Gastrocnemius medialis (tissue), 4 donors: ENCODE results near the gene CLASP1. TPM values are rescaled to one million over a fixed set of nuclear protein-coding genes. Genes with fewer than 3 reads are reported as not detected.
A peak's percentile ranks its signal among the peaks of the same experiment; 100 is the strongest.

Experiments
- ATAC-seq, 2 donors: fragments of 150-250 bp; one replicate each; pipeline ENCODE4 v1.9.1; 2016
- DNase-seq, 2 donors: peaks; one replicate each; pipeline ENCODE4 v3.0.0-alpha.2; 2019
- H3K27ac ChIP-seq, 4 donors: fragments of 200-600 bp; sonication (generic); 1 replicate in 1 of 4; 2 replicates in 3 of 4; pipeline ENCODE4 v1.5.1; 2016 to 2018; ENCODE audit warnings: mild to moderate bottlenecking in 2 of 4, moderate library complexity in 1 of 4
- H3K27me3 ChIP-seq, 3 donors: fragments of 200-600 bp; sonication (generic) in 2 of 3; 1 replicate in 1 of 3; 2 replicates in 2 of 3; pipeline versions ENCODE4 v1.5.1 to v1.6.0; 2016 to 2019; ENCODE audit warnings: mild to moderate bottlenecking in 1 of 3, moderate library complexity in 1 of 3
- H3K36me3 ChIP-seq, 2 donors: fragments of 200-600 bp; sonication (generic) in 1 of 2; one replicate each; pipeline ENCODE4 v1.5.1; 2017 to 2018
- H3K4me1 ChIP-seq, 2 donors: fragments of 200-600 bp; sonication (generic) in 1 of 2; one replicate each; pipeline ENCODE4 v1.5.1; 2016 to 2017; ENCODE audit warnings: mild to moderate bottlenecking in 2 of 2
- H3K4me3 ChIP-seq, 4 donors: fragments of 200-600 bp; sonication (generic) in 3 of 4; 1 replicate in 1 of 4; 2 replicates in 3 of 4; pipeline ENCODE4 v1.5.1; 2016 to 2019; ENCODE audit warnings: mild to moderate bottlenecking in 2 of 4
- H3K9me3 ChIP-seq, 3 donors: fragments of 200-600 bp; sonication (generic) in 2 of 3; 1 replicate in 1 of 3; 2 replicates in 2 of 3; pipeline ENCODE4 v1.5.1; 2016 to 2019
- CTCF ChIP-seq, 5 experiments: fragments of 450-650 bp in 3 of 5; fragments of 200-600 bp in 2 of 5; sonication (generic) in 2 of 5; IDR thresholded peaks in 4 of 5; conservative IDR thresholded peaks in 1 of 5; 1 replicate in 4 of 5; 2 replicates in 1 of 5; pipeline ENCODE4 v1.5.1; 2016 to 2019; ENCODE audit warnings: antibody characterized with exemption in 5 of 5, mild to moderate bottlenecking in 3 of 5, moderate library complexity in 3 of 5
- POLR2A ChIP-seq, 2 donors: fragments of 450-650 bp; IDR thresholded peaks; one replicate each; pipeline ENCODE4 v1.6.1; 2017; ENCODE audit warnings: antibody characterized with exemption in 2 of 2, mild to moderate bottlenecking in 2 of 2, moderate library complexity in 2 of 2
- in situ Hi-C, 4 donors: fragments of 200-750 bp; cut with MboI; loops; one replicate each; pipeline versions ENCODE4 v1.15.0 to v1.8.0; 2017; ENCODE audit warnings: low sequenced_read_pairs in 4 of 4
- intact Hi-C: fragments of 100-400 bp; cut with DNase I; formaldehyde crosslinking; loops from one replicate; pipeline ENCODE4 v1.15.1; 2023; ENCODE audit warnings: low total_unique reads
- total RNA-seq, 4 donors: library from RNA; depleted of rRNA; stranded (reverse); fragments of >200 nt; gene quantifications; one replicate each; pipeline versions ENCODE4 v1.1.0 to v1.2.3, GENCODE V29; 2016

CLASP1 gene
- total RNA-seq, 4 donors from 2014 or later, result 50.1 to 73.9 (median 61.4) TPM

DNA sequence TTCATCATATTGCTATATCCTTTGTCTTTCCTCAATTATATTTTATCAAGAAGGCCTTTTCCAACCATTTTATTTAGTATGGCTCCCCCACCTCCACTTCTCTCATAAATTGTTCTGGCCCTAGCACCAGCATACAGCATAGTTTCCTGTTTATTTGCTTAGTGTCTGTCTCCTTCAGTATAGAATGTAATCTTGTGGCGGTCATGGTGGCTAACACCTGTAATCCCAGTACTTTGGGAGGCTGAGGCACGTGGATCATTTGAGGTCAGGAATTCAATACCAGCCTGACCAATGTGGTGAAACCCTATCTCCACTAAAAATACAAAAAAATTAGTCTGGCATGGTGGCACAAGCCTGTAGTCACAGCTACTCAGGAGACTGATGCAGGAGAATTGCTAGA, 39.6 kb upstream of the CLASP1 start:
- no peak overlapping the region for H3K27ac ChIP-seq
- no peaks in the 10 kb centered on the region for H3K9me3 ChIP-seq
- ATAC-seq (no peak), DNase-seq (no peak)
- intact Hi-C loops (no loop called here), in situ Hi-C loops (no loop called here)
- H3K4me1 ChIP-seq, result peaks cover 0 to 4% of the 10 kb centered on the region in 2 donors
- no peaks in the 10 kb centered on the region for H3K36me3 ChIP-seq
- no peak overlapping the region for H3K4me3 ChIP-seq
- TF ChIP-seq POLR2A (IDR thresholded peaks at IDR 0.05) (no peak), CTCF (IDR thresholded peaks at IDR 0.05 in 4 of 5, conservative IDR thresholded peaks at IDR 0.05 in 1 of 5) (no peak)
- no peaks in the 10 kb centered on the region for H3K27me3 ChIP-seq

DNA sequence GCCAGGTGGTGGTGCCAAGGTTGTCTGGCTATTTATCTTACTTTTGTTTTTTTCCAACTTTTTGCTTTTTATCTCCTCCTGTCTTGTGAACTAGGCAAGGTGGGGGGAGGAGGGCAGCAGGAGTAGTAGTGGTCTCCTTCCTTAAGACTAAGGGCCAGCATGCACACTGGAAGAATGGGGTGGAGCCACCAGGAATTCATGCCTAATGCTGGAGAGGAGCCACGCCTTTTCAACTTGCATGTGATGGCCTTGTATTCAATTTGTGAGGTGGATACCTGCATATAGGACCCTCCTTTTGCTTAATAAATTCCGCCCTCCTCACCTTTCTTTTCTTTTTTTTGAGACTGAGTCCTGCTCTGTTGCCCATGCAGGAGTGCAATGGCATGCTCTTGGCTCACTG, 37.6 kb upstream of the CLASP1 start:
- DNase-seq (no peak), ATAC-seq (no peak)
- peaks cover 0 to 4% of the 10 kb centered on the region in 2 donors for H3K4me1 ChIP-seq
- in situ Hi-C loops, result no loop called here
- no peak overlapping the region for H3K4me3 ChIP-seq
- intact Hi-C loops, result no loop called here
- TF ChIP-seq CTCF (IDR thresholded peaks at IDR 0.05 in 4 of 5, conservative IDR thresholded peaks at IDR 0.05 in 1 of 5) (no peak), POLR2A (IDR thresholded peaks at IDR 0.05) (no peak)
- no peaks in the 10 kb centered on the region for H3K36me3 ChIP-seq
- H3K27ac ChIP-seq, result no peak overlapping the region
- peaks cover 0 to 9% (median 0%) of the 10 kb centered on the region in 3 donors for H3K9me3 ChIP-seq
- H3K27me3 ChIP-seq, result no peaks in the 10 kb centered on the region

DNA sequence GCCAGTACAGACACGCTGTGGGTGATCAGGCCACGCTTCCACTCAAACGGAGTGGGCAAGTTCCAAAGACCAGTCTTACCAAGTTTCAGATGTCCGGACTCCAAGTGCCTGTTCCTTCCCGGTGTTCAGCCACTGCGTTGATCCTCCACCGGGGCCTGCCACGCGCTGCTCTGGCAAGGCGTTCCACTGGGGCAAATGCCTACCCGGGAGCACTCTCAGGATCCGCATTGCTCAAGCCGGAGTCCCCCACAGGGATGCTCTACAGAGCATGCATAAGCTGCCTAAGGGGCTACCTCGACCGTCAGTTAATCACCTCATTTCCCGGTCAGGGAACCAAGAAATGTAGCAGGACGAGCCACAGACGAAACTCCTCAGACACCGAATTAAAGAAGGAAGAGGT, 37.0 kb upstream of the CLASP1 start:
- peaks cover 0 to 9% (median 0%) of the 10 kb centered on the region in 3 donors for H3K9me3 ChIP-seq
- H3K27me3 ChIP-seq, result no peaks in the 10 kb centered on the region
- H3K4me3 ChIP-seq, result no peak overlapping the region
- no peaks in the 10 kb centered on the region for H3K36me3 ChIP-seq
- no peak for ATAC-seq
- H3K27ac ChIP-seq, result peak overlapping the region in 3 of 4 donors; percentile 9 to 39 (median 14)
- DNase-seq, result peak in 1 of 2 donors; percentile 26
- TF ChIP-seq CTCF (IDR thresholded peaks at IDR 0.05 in 4 of 5, conservative IDR thresholded peaks at IDR 0.05 in 1 of 5) (no peak), POLR2A (IDR thresholded peaks at IDR 0.05) (no peak)
- in situ Hi-C loops (no loop called here), intact Hi-C loops (no loop called here)
- H3K4me1 ChIP-seq, result peaks cover 0 to 4% of the 10 kb centered on the region in 2 donors

DNA sequence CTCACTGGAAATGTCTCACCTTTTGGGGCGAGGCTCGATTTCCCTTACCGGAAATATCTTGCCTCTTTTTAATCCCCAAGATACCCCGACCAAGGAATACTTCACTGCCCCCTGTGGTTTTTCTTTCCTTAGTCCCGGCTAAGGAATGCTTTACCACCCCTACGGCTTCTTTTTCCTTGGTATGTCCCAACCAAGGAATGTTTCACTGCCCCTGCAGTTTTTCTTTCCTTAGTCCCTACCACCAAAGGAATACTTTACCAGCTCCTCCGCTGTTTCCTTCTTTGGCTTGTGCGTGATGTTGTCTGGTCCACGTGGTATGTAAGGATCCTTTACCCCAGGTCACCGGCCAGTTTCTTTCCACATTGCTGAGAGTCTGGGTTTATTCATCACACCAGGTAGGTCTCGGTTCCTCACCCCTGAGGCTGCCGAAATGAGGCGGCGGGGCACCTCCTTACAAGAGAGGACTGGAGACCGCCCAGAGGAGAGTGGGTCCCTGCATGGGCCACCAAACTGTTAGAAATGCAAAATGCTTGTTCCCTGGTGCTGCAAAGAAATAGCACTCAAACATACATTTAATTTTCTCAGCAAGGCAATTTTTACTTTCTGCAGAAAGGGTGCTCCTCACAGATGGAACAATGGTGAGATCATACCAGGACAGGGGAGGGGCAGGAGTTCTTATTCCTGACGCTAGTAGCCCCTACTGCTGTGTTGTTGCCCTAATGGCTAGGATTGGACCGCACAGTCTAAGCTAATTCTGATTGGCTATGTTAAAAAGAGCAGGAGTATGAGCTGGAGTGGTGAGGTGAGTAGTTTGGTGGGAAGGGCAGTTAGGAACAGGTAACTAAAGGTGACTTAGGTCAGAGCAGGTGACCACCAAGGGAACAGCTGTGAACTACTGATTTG, 33.4 kb upstream of the CLASP1 start:
- intact Hi-C loops (no loop called here), in situ Hi-C loops (no loop called here)
- Histone ChIP-seq H3K27ac (no peak overlapping the region), H3K9me3 (peaks cover 0 to 9% (median 0%) of the 10 kb centered on the region in 3 donors), H3K36me3 (no peaks in the 10 kb centered on the region), H3K4me1 (peaks cover 0 to 4% of the 10 kb centered on the region in 2 donors), H3K27me3 (no peaks in the 10 kb centered on the region), H3K4me3 (no peak overlapping the region)
- TF ChIP-seq CTCF (IDR thresholded peaks at IDR 0.05 in 4 of 5, conservative IDR thresholded peaks at IDR 0.05 in 1 of 5) (no peak), POLR2A (IDR thresholded peaks at IDR 0.05) (no peak)
- ATAC-seq (no peak), DNase-seq (no peak)
